OCI-LY1 (cell line): ENCODE measurements around the gene PTGFRN.

Experiments used
- H2AFZ ChIP-seq: fragments of 200-600 bp; sonication (generic), shearing (Covaris generic); 2 replicates; pipeline ENCODE4 v1.6.0; 2014; ENCODE audit warnings: antibody characterized with exemption, mild to moderate bottlenecking, low read length
- H3F3A ChIP-seq: fragments of 200-600 bp; sonication (generic), shearing (Covaris generic); 2 replicates; pipeline ENCODE4 v1.6.0; 2014; ENCODE audit warnings: mild to moderate bottlenecking, antibody characterized with exemption, low read length, moderate library complexity; ENCODE audit not compliant: insufficient read depth
- H3K27ac ChIP-seq: fragments of 200-600 bp; sonication (generic); 2 replicates; pipeline ENCODE4 v1.5.1; 2014; ENCODE audit warnings: low read length, mixed run types, mild to moderate bottlenecking, low read depth; ENCODE audit not compliant: poor library complexity, severe bottlenecking
- H3K27me3 ChIP-seq: fragments of 200-600 bp; sonication (generic); 2 replicates; pipeline ENCODE4 v1.6.0; 2014; ENCODE audit warnings: antibody characterized with exemption, mild to moderate bottlenecking, low read length, moderate library complexity; ENCODE audit not compliant: insufficient read depth
- H3K36me3 ChIP-seq: fragments of 200-600 bp; sonication (generic); 2 replicates; pipeline ENCODE4 v1.6.1; 2014; ENCODE audit warnings: mild to moderate bottlenecking, antibody characterized with exemption, low read length, moderate library complexity, mixed read lengths; ENCODE audit not compliant: insufficient read depth
- H3K4me1 ChIP-seq: fragments of 200-600 bp; sonication (generic); 2 replicates; pipeline ENCODE4 v1.5.1; 2014; ENCODE audit warnings: mild to moderate bottlenecking, low read length, moderate library complexity; ENCODE audit not compliant: insufficient read depth, severe bottlenecking
- H3K4me2 ChIP-seq: fragments of 200-600 bp; sonication (generic), shearing (Covaris generic); 2 replicates; pipeline ENCODE4 v1.6.1; 2014; ENCODE audit warnings: low read length
- H3K4me3 ChIP-seq: fragments of 200-600 bp; sonication (generic); 2 replicates; pipeline ENCODE4 v1.5.1; 2014; ENCODE audit warnings: low read length, low read depth, mild to moderate bottlenecking, mixed read lengths; ENCODE audit not compliant: poor library complexity, severe bottlenecking
- H3K79me2 ChIP-seq: fragments of 200-600 bp; shearing (Covaris generic); 2 replicates; pipeline ENCODE4 v1.6.1; 2016; ENCODE audit warnings: mixed run types, low read length, mixed read lengths; ENCODE audit not compliant: insufficient read depth
- H3K9ac ChIP-seq: fragments of 200-600 bp; sonication (generic), shearing (Covaris generic); 2 replicates; pipeline ENCODE4 v1.6.1; 2014; ENCODE audit warnings: mild to moderate bottlenecking, low read length, mixed read lengths
- H3K9me2 ChIP-seq: fragments of 200-600 bp; sonication (generic), shearing (Covaris generic); 2 replicates; pipeline ENCODE4 v1.6.1; 2014; ENCODE audit warnings: low read depth, mild to moderate bottlenecking, low read length, mixed read lengths
- H3K9me3 ChIP-seq: fragments of 200-600 bp; shearing (Covaris generic); 2 replicates; pipeline ENCODE4 v1.6.1; 2014; ENCODE audit warnings: low read length, mixed read lengths
- H4K20me1 ChIP-seq: fragments of 200-600 bp; sonication (generic), shearing (Covaris generic); 2 replicates; pipeline ENCODE4 v1.6.0; 2016; ENCODE audit warnings: mild to moderate bottlenecking, low read length; ENCODE audit not compliant: insufficient read depth
- EZH2 ChIP-seq: fragments of 200-600 bp; sonication (generic), shearing (Covaris generic); IDR thresholded peaks from 2 replicates; pipeline ENCODE4 v1.8.0; 2017; ENCODE audit warnings: borderline replicate concordance, mixed run types, mild to moderate bottlenecking, antibody characterized with exemption, low read length, moderate library complexity, mixed read lengths
- TF ChIP-seq, protein P1 (sequence below): fragments of 200-600 bp; sonication (generic), shearing (Covaris generic); IDR thresholded peaks from 2 replicates; pipeline ENCODE4 v1.5.1; 2017; ENCODE audit warnings: mild to moderate bottlenecking, antibody characterized with exemption, low read length, moderate library complexity, mixed read lengths

Gene PTGFRN

DNA sequence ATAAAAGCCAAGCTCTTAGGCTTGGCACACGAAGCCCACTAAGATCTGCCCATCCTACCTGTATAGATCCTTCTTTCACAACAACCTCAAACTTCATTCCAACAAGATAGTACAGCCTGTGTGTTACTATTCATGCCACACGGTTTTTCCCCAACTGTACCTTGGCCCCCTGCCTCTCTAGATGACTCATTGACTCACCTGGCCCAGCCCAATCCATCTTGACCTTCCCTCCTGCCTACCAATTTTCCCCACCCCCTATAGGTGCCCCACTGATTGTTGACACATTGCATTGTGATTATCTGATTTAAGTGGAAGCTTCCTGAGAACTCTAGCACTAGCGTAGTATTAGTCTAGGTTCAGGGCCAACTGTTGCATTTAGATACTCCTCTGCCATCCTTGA, 89.9 kb downstream of the PTGFRN start:
- TF ChIP-seq, protein P1, sequence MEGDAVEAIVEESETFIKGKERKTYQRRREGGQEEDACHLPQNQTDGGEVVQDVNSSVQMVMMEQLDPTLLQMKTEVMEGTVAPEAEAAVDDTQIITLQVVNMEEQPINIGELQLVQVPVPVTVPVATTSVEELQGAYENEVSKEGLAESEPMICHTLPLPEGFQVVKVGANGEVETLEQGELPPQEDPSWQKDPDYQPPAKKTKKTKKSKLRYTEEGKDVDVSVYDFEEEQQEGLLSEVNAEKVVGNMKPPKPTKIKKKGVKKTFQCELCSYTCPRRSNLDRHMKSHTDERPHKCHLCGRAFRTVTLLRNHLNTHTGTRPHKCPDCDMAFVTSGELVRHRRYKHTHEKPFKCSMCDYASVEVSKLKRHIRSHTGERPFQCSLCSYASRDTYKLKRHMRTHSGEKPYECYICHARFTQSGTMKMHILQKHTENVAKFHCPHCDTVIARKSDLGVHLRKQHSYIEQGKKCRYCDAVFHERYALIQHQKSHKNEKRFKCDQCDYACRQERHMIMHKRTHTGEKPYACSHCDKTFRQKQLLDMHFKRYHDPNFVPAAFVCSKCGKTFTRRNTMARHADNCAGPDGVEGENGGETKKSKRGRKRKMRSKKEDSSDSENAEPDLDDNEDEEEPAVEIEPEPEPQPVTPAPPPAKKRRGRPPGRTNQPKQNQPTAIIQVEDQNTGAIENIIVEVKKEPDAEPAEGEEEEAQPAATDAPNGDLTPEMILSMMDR = no peak
- TF ChIP-seq EZH2 = no peak
- H2AFZ ChIP-seq = no peak overlapping the region
- H3F3A ChIP-seq = no peaks in the 10 kb centered on the region

DNA sequence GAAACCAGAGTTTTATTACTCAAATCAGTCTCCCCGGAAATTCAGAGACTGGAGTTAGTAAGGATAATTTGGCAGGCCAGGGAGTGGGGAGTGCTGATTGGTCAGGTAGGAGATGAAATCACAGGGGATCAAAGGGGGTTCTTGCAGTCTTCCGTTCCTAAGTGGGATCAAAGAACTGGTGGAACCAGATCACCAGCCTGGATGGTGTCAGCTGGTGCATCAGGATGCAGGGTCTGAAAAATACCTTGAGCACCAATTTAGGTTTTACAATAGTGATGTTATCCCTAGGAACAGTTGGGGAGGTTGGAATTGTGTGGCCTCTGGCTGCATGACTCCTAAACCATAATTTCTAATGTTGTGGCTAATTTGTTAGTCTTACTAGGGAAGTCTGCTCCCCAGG, 90.4 kb downstream of the PTGFRN start:
- no peaks in the 10 kb centered on the region for H3K79me2 ChIP-seq
- H3K9ac ChIP-seq = no peak overlapping the region
- no peak overlapping the region for H3K4me3 ChIP-seq
- H4K20me1 ChIP-seq = no peaks in the 10 kb centered on the region
- no peaks in the 10 kb centered on the region for H3K9me2 ChIP-seq
- H2AFZ ChIP-seq = no peak overlapping the region
- no peaks in the 10 kb centered on the region for H3F3A ChIP-seq
- no peaks in the 10 kb centered on the region for H3K27me3 ChIP-seq
- H3K9me3 ChIP-seq = no peaks in the 10 kb centered on the region
- no peak overlapping the region for H3K4me2 ChIP-seq
- H3K27ac ChIP-seq = no peak overlapping the region
- TF ChIP-seq EZH2 = no peak
- TF ChIP-seq, protein P1 = no peak
- H3K4me1 ChIP-seq = no peaks in the 10 kb centered on the region
- H3K36me3 ChIP-seq = no peaks in the 10 kb centered on the region

More for the DNA sequence above, 89.9 kb downstream of the PTGFRN start:
- H3K9ac ChIP-seq = no peak overlapping the region
- no peaks in the 10 kb centered on the region for H3K9me3 ChIP-seq
- H3K4me3 ChIP-seq = no peak overlapping the region
- H3K36me3 ChIP-seq = no peaks in the 10 kb centered on the region
- H4K20me1 ChIP-seq = no peaks in the 10 kb centered on the region
- H3K27me3 ChIP-seq = no peaks in the 10 kb centered on the region
- H3K4me2 ChIP-seq = no peak overlapping the region
- H3K79me2 ChIP-seq = no peaks in the 10 kb centered on the region
- no peaks in the 10 kb centered on the region for H3K9me2 ChIP-seq
- no peaks in the 10 kb centered on the region for H3K4me1 ChIP-seq
- no peak overlapping the region for H3K27ac ChIP-seq

DNA sequence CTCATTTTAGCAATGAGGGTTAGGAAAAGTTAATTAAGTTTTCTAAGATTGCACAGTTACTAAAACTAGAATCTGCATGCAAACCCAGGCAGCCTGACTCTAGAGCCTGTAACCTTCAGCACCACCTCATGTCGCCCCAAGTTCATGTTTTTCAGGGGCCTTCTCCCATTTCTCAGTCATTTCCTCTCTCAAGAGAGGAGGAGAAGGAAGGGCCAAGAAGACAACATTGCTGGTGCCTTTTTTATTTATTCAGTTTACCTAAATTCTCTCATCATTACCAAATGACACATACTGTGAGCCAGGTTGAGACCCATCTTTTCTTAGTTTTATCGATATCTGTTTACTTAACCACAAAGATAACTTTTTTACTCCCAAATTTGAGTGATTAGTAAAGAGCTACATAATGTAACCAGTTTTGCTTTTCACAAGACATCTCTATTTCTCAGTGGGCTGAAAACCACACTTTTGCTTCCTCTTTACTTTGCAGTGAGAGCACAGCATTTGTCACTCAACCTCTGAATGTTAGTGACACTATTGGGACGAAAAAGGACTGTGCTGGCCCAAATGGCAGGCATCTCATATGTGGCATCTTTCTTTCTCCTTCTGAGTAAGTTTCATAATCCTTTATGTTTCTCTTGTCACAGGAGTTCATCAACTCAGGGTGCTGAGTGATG, 91.7 kb downstream of the PTGFRN start, which contains the start of gene CD101:
TSS of gene CD101 (plus strand) at position 507 of the 674 bp plus-strand sequence. CDS start at position 565, 58 bp downstream.
- no peaks in the 10 kb centered on the region for H3K36me3 ChIP-seq
- no peaks in the 10 kb centered on the region for H3K9me3 ChIP-seq
- H3K9me2 ChIP-seq = no peaks in the 10 kb centered on the region
- no peak within 1 kb of the TSS for H3K4me3 ChIP-seq
- H3K27ac ChIP-seq = no peak within 1 kb of the TSS
- H2AFZ ChIP-seq = no peak within 1 kb of the TSS
- no peaks in the 10 kb centered on the region for H3K79me2 ChIP-seq
- no peak within 1 kb of the TSS for H3K4me2 ChIP-seq
- H3F3A ChIP-seq = no peaks in the 10 kb centered on the region
- TF ChIP-seq, protein P1 = no peak
- no peak for TF ChIP-seq EZH2
- H3K4me1 ChIP-seq = no peaks in the 10 kb centered on the region
- H3K27me3 ChIP-seq = no peaks in the 10 kb centered on the region
- no peaks in the 10 kb centered on the region for H4K20me1 ChIP-seq
- H3K9ac ChIP-seq = no peak within 1 kb of the TSS
